ENCODE data around the gene NBAS. TPM values are rescaled to one million over a fixed set of nuclear protein-coding genes. Genes with fewer than 3 reads are reported as not detected.

Gene NBAS
- total and polyA plus RNA-seq, 3 experiments from 2014 or later: 22.0 to 34.1 (median 30.6) TPM

DNA sequence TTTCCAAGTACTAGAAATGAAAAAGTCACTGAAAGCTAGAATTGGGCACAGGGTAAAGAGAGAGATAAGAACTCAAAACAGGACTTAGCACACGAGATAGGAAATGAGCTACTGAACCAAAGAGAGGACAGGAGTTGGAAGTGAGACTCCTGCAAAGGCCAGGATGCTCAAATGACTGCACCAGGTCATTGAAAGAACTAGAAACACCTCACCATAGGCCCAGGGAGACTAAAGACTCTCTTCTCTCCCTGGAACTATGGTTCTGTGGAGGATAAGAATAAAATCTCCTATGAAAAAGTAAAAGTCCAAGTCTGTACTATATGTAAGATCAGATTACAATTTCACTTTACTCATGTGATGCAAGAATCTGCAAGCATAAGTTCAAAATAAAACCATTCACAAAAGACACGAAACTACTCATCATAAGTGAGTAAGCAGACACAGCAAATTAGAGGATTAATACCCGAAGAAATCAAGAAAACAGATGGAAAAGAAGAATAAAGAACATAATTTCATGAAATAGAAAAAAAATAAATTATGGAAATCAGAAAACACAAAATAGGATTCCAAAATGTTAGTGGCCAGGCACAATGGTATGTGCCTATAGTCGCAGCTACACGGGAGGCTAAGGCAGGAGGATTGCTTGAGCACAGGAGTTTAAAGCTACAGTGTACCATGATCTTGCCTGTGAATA, 6.5 kb downstream of the NBAS start:
- no peak for DNase-seq
- Histone ChIP-seq H3K36me3 (ENCODE audit: insufficient read depth, low read length) (peaks cover 11% of the 10 kb centered on the region), H3K4me3 (ENCODE audit: low read length) (no peak overlapping the region), H3K9me3 (ENCODE audit: low read length) (no peaks in the 10 kb centered on the region), H3K27me3 (ENCODE audit: insufficient read depth, low read length, poor library complexity, severe bottlenecking) (no peaks in the 10 kb centered on the region), H3K27ac (ENCODE audit: low read depth, low read length) (peak overlapping the region; percentile 70), H3K4me1 (ENCODE audit: insufficient read depth, low read length) (peaks cover 4% of the 10 kb centered on the region)
- H3K9me3 Mint-ChIP-seq: no peaks in the 10 kb centered on the region
- ChIA-PET POLR2A (no interaction called here), CTCF (interaction anchor here (0.9 kb wide), 1 partner anchor 21 kb away, joined by 3 read pairs; no protein-coding TSS in a partner anchor)
- H3K36me3 Mint-ChIP-seq: peaks cover 0 to 44% (median 5%) of the 10 kb centered on the region in 3 donors
- no peak overlapping the region for H3K4me3 Mint-ChIP-seq
- no peaks in the 10 kb centered on the region for H3K27me3 Mint-ChIP-seq
- peak overlapping the region in 1 of 8 donors; percentile 43 for H3K27ac Mint-ChIP-seq
- H3K4me1 Mint-ChIP-seq: peaks cover 16 to 28% (median 16%) of the 10 kb centered on the region in 3 donors

DNA sequence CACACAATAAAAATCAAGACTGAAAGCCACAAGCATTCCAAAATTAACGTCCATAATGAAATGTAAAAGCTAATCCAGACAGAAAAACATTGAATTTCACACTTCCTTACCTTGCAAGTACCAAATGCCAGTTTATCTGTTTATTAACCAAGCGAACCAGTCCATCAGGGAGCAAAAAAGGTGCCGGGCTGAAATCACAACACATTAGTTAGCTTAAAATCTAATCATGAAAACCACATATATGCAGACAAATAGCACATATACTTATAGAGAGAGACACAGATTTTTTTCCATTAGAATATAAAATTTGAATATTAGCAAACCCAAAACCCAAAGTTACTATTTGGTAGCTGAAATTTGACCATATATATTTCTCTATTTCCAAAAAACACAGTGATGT, 7.2 kb downstream of the NBAS start:
- no peak for DNase-seq
- CTCF ChIA-PET: interaction anchor here (1.4 kb wide), 1 partner anchor 23 kb away, joined by 4 read pairs; no protein-coding TSS in a partner anchor
- H3K27me3 Mint-ChIP-seq: no peaks in the 10 kb centered on the region
- no peaks in the 10 kb centered on the region for H3K4me1 ChIP-seq (ENCODE audit: insufficient read depth, low read length)
- no peak overlapping the region for H3K4me3 Mint-ChIP-seq
- H3K36me3 Mint-ChIP-seq: peaks cover 4 to 50% (median 9%) of the 10 kb centered on the region in 3 donors
- H3K27ac ChIP-seq (ENCODE audit: low read depth, low read length): peak overlapping the region; percentile 70
- no peaks in the 10 kb centered on the region for H3K9me3 Mint-ChIP-seq
- H3K27me3 ChIP-seq (ENCODE audit: insufficient read depth, low read length, poor library complexity, severe bottlenecking): no peaks in the 10 kb centered on the region
- H3K4me1 Mint-ChIP-seq: peaks cover 8 to 21% (median 9%) of the 10 kb centered on the region in 3 donors
- peak overlapping the region in 2 of 8 donors; percentile 2 to 7 for H3K27ac Mint-ChIP-seq
- H3K36me3 ChIP-seq (ENCODE audit: insufficient read depth, low read length): peaks cover 11% of the 10 kb centered on the region
- no peak overlapping the region for H3K4me3 ChIP-seq (ENCODE audit: low read length)
- no peaks in the 10 kb centered on the region for H3K9me3 ChIP-seq (ENCODE audit: low read length)
- POLR2A ChIA-PET: no interaction called here

DNA sequence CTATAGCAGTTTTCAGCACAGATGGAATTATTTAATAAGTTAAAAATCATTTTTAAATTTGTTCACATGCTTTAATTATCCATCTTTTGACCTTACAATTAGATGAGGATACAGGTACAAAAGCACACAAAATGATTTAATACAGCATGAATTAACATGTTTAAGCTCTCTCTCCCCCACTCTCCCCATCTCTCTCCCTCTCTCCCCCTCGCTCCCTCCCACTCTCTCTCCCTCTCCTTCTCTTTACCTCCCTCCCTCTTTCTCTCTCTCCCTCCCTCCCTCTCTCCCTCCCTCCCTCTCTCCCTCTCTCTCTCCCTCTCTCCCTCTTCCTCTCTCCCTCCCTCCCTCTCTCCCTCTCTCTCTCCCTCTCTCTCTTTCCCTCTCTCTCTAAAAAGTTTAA, 7.6 kb downstream of the NBAS start:
- Mint-ChIP-seq H3K4me1 (peaks cover 7 to 17% (median 9%) of the 10 kb centered on the region in 3 donors), H3K4me3 (no peak overlapping the region), H3K9me3 (no peaks in the 10 kb centered on the region), H3K27ac (peak overlapping the region in 1 of 8 donors; percentile 7), H3K36me3 (peaks cover 4 to 54% (median 10%) of the 10 kb centered on the region in 3 donors), H3K27me3 (no peaks in the 10 kb centered on the region)
- H3K4me1 ChIP-seq (ENCODE audit: insufficient read depth, low read length): no peaks in the 10 kb centered on the region
- ChIA-PET POLR2A (no interaction called here), CTCF (interaction anchor here (1.4 kb wide), 1 partner anchor 24 kb away, joined by 4 read pairs; no protein-coding TSS in a partner anchor)
- no peak overlapping the region for H3K27ac ChIP-seq (ENCODE audit: low read depth, low read length)
- no peaks in the 10 kb centered on the region for H3K27me3 ChIP-seq (ENCODE audit: insufficient read depth, low read length, poor library complexity, severe bottlenecking)
- no peak overlapping the region for H3K4me3 ChIP-seq (ENCODE audit: low read length)
- DNase-seq: no peak
- peaks cover 11% of the 10 kb centered on the region for H3K36me3 ChIP-seq (ENCODE audit: insufficient read depth, low read length)
- H3K9me3 ChIP-seq (ENCODE audit: low read length): no peaks in the 10 kb centered on the region

DNA sequence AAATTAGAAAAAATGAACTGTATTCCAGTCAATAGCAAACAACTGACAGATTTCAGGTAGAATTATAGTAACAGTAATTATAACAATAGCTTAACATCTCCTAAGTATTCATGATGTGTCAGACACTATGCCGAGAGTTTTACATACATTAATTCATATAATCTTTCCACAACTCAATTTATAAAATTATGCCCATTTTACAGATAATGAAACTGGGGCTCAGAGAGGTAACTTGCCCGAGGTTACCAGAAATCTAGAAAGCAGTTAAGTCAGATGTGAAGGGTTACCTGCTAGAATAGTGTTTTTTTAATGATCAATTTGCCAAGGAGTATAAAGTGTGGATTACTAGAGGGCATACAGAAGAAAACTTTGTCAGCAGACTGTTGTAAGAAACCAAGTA, 12.2 kb downstream of the NBAS start:
- no peaks in the 10 kb centered on the region for H3K4me1 ChIP-seq (ENCODE audit: insufficient read depth, low read length)
- no peaks in the 10 kb centered on the region for H3K27me3 Mint-ChIP-seq
- POLR2A ChIA-PET: no interaction called here
- H3K9me3 ChIP-seq (ENCODE audit: low read length): no peaks in the 10 kb centered on the region
- no peaks in the 10 kb centered on the region for H3K9me3 Mint-ChIP-seq
- no peaks in the 10 kb centered on the region for H3K27me3 ChIP-seq (ENCODE audit: insufficient read depth, low read length, poor library complexity, severe bottlenecking)
- H3K27ac ChIP-seq (ENCODE audit: low read depth, low read length): no peak overlapping the region
- CTCF ChIA-PET: no interaction called here
- peak overlapping the region in 1 of 8 donors; percentile 90 for H3K27ac Mint-ChIP-seq
- H3K4me3 Mint-ChIP-seq: no peak overlapping the region
- H3K4me3 ChIP-seq (ENCODE audit: low read length): no peak overlapping the region
- no peak for DNase-seq
- H3K36me3 ChIP-seq (ENCODE audit: insufficient read depth, low read length): no peaks in the 10 kb centered on the region
- H3K4me1 Mint-ChIP-seq: peaks cover 0 to 7% (median 2%) of the 10 kb centered on the region in 3 donors
- peaks cover 4 to 46% (median 9%) of the 10 kb centered on the region in 3 donors for H3K36me3 Mint-ChIP-seq

DNA sequence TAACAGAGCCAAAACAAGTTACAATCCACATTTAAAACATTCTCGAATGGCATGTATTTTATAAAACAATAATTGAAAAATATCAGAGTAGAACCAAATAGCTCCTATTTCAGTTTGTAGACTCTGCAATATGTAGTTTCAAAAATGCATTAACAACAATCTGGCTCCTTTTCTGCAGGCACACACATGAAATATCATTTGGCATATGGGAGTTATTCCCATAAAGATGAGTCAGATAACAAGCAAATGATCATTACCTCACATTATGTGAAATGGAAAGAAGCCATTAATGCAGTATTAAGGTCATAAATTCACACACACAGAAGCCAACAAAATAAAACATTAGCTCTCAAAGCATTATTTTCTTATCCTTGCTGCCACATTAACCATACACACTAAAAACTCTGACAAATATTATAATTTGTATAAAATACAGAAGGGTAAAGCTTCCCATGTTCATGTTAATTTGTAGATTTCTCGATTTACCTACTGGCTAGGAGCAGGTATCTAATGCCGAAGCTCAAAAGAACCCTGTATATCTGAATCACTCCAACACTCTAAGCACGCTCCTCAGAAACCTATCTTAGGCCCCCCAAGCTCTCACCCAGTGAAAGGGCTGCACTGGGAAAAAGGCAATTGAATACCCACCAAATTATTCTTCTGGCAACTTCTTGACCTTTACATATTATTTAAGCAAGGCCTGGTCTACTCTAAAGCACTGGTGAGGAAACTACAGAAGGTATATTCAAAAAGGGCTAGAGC, 13.8 kb downstream of the NBAS start:
- DNase-seq: no peak
- no peaks in the 10 kb centered on the region for H3K4me1 ChIP-seq (ENCODE audit: insufficient read depth, low read length)
- no peak overlapping the region for H3K4me3 ChIP-seq (ENCODE audit: low read length)
- no peak overlapping the region for H3K4me3 Mint-ChIP-seq
- H3K27ac Mint-ChIP-seq: no peak overlapping the region
- no peaks in the 10 kb centered on the region for H3K9me3 Mint-ChIP-seq
- peaks cover 0 to 2% of the 10 kb centered on the region in 2 donors for H3K27me3 Mint-ChIP-seq
- H3K4me1 Mint-ChIP-seq: peaks cover 5 to 13% (median 7%) of the 10 kb centered on the region in 3 donors
- no peak overlapping the region for H3K27ac ChIP-seq (ENCODE audit: low read depth, low read length)
- CTCF ChIA-PET: no interaction called here
- H3K27me3 ChIP-seq (ENCODE audit: insufficient read depth, low read length, poor library complexity, severe bottlenecking): no peaks in the 10 kb centered on the region
- POLR2A ChIA-PET: no interaction called here
- H3K36me3 ChIP-seq (ENCODE audit: insufficient read depth, low read length): no peaks in the 10 kb centered on the region
- no peaks in the 10 kb centered on the region for H3K9me3 ChIP-seq (ENCODE audit: low read length)
- peaks cover 4 to 42% (median 11%) of the 10 kb centered on the region in 3 donors for H3K36me3 Mint-ChIP-seq

DNA sequence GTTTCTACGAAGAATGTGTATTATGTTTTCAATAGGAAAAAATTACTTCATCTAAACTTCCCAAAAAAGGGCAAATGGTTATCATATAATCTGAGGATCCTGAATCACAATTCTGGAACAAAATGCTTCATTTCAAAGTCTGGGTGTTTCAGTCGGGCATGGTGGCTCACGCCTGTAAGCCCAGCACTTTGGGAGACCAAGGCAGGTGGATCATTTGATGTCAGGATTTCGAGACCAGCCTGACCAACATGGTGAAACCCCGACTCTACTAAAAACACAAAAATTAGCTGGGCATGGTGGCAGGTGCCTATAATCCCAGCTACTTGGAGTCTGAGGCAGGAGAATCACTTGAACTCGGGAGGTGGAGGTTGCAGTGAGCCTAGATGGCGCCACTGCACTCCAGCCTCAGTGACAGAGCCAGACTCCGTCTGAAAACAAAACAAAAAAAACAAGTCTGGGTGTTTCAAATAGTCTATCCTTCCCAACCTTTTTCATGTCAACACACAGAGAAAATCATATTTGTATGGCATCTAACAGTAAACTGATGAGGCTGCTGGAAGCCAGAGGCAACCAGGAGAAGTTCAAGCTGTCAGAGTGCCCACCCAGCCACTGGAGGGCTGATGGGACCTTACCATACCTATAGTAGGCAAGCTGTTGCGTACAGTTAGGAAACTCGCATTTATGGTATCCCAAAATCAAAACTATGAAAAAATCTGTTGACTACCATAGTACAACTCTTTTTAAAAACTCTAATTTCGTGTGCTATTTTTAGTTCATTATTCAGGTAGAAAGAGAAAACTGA, 14.6 kb downstream of the NBAS start:
- peaks cover 4 to 36% (median 11%) of the 10 kb centered on the region in 3 donors for H3K36me3 Mint-ChIP-seq
- Histone ChIP-seq H3K36me3 (ENCODE audit: insufficient read depth, low read length) (no peaks in the 10 kb centered on the region), H3K4me1 (ENCODE audit: insufficient read depth, low read length) (no peaks in the 10 kb centered on the region), H3K9me3 (ENCODE audit: low read length) (no peaks in the 10 kb centered on the region), H3K4me3 (ENCODE audit: low read length) (no peak overlapping the region), H3K27ac (ENCODE audit: low read depth, low read length) (no peak overlapping the region), H3K27me3 (ENCODE audit: insufficient read depth, low read length, poor library complexity, severe bottlenecking) (no peaks in the 10 kb centered on the region)
- DNase-seq: no peak
- ChIA-PET POLR2A (no interaction called here), CTCF (no interaction called here)
- no peaks in the 10 kb centered on the region for H3K9me3 Mint-ChIP-seq
- peak overlapping the region in 1 of 8 donors; percentile 36 for H3K27ac Mint-ChIP-seq
- H3K27me3 Mint-ChIP-seq: peaks cover 0 to 2% of the 10 kb centered on the region in 2 donors
- peaks cover 5 to 13% (median 7%) of the 10 kb centered on the region in 3 donors for H3K4me1 Mint-ChIP-seq
- no peak overlapping the region for H3K4me3 Mint-ChIP-seq

DNA sequence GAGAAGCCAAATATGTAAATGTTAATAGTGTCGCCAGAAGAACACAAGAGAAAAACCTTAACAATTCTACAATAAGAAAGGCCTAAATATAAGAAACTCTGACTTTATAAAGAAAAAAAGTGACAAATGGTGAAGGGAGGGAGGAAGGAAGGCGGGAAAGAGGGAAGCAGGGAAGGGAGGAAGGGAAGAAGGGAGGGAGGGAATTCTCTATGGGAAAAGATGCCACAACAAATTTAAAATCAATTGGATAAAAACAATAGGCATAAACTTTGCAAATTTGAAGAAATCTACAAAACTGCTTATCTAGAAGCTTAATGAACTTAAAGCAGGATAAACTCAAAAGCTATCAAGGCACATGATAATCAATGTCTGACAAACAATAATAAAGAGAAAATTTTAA, 16.9 kb downstream of the NBAS start:
- ChIA-PET CTCF (no interaction called here), POLR2A (no interaction called here)
- Mint-ChIP-seq H3K27ac (no peak overlapping the region), H3K4me1 (peaks cover 10 to 24% (median 13%) of the 10 kb centered on the region in 3 donors), H3K36me3 (peaks cover 7 to 40% (median 15%) of the 10 kb centered on the region in 3 donors), H3K4me3 (peak overlapping the region in 1 of 7 donors; percentile 12), H3K9me3 (no peaks in the 10 kb centered on the region), H3K27me3 (peaks cover 0 to 2% of the 10 kb centered on the region in 2 donors)
- no peaks in the 10 kb centered on the region for H3K9me3 ChIP-seq (ENCODE audit: low read length)
- H3K27ac ChIP-seq (ENCODE audit: low read depth, low read length): no peak overlapping the region
- H3K27me3 ChIP-seq (ENCODE audit: insufficient read depth, low read length, poor library complexity, severe bottlenecking): no peaks in the 10 kb centered on the region
- H3K4me1 ChIP-seq (ENCODE audit: insufficient read depth, low read length): no peaks in the 10 kb centered on the region
- no peak overlapping the region for H3K4me3 ChIP-seq (ENCODE audit: low read length)
- no peaks in the 10 kb centered on the region for H3K36me3 ChIP-seq (ENCODE audit: insufficient read depth, low read length)
- no peak for DNase-seq
